TTC549 (cell line): ENCODE results near the gene CTNNAL1.
"Not testable (repeated sequence)": the region's sequence is repeated elsewhere in the genome, so short reads cannot be mapped to it uniquely, and the experiment has no call there.

ENCODE experiments used
- FAIRE-seq: peaks from 2 replicates; lab custom pipeline; 2012; peaks lifted over from hg19 to GRCh38; lab: Jason Lieb, UNC

The CTNNAL1 gene

DNA sequence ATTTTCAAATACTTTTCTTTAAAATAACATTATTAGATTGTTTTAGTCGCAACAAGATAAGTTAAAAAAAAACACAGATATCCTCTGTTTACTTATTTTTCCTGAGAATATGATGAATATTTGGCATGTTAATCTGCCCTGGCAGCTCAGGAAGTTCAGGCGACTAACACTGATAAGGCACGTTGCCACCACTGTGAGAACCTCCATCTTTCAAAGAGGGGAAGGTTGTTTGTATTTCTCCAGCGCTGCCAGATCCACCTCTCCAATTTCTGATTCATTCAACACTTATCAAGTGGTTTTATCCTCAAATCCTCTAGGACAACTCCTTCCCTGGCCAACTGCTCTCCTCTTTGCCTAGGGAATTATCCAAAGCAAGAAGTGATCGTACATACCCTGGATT, 21.8 kb downstream of the CTNNAL1 start:
- no peak for FAIRE-seq

GRCh38 chr9:108983885-108984284, 29.4 kb downstream of the CTNNAL1 start:
- no peak for FAIRE-seq

GRCh38 chr9:108980893-108981292, 32.4 kb downstream of the CTNNAL1 start:
- FAIRE-seq = no peak

- no peak for FAIRE-seq
Measured at GRCh38 chr9:108978205-108978604, 35.1 kb downstream of the CTNNAL1 start.

- FAIRE-seq = no peak
Measured at GRCh38 chr9:108973895-108974294, 39.4 kb downstream of the CTNNAL1 start.

GRCh38 chr9:108972626-108973209, 40.6 kb downstream of the CTNNAL1 start:
- no peak for FAIRE-seq

DNA sequence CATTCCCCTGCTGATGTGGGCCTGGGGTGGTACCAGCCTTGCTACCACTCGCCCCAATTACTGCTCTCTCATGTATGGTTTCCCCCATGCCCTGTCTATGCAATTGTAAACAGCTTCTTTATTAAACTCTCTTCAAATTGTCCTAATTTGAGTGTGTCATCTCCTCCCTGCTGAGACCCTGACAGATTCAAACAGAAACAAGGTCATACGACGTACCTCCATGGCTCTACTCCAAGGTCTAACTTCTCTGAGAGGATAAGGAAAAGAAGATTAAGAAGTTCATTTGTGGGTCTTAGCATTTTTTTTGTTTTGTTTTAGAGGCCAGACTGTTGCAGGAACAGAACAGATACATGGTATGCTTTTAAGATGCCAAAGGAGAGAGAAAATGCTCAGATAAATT, 41.1 kb downstream of the CTNNAL1 start:
- no peak for FAIRE-seq

DNA sequence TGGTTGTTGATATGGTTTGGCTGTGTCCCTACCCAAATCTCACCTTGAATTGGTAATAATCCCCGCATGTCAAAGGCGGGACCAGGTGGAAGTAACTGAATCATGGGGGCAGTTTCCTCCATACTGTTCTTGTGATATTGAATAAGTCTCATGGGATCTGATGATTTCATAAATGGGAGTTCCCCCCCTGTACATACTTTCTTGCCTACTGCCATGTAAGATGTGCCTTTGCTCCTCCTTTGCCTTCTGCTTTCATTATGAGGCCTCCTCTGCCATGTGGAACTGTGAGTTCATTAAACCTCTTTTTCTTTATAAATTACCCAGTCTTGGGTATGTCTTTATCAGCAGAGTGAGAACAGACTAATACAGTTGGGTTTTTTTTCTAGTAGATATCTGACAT, 41.9 kb downstream of the CTNNAL1 start:
- FAIRE-seq = not testable (repeated sequence)

DNA sequence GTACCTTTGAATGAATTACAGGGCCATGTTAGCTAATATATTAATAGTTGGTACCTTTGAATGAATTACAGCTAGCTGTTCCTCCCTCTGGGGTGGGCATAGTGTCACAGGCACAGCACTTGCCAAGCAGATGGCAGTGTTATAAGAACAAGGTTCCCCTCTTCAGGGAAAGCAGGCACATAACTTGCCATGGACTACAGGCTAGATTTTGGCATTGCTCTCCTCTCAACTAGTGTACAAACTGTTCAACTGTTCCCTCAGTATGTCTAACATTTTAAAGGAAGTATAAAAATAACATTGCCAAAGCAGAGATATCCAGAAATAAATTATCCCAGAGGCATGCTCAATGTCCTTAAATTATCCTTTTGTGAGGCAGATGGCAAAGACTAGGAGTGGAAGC, 45.4 kb downstream of the CTNNAL1 start:
- FAIRE-seq = no peak

GRCh38 chr9:108963459-108964143, 49.7 kb downstream of the CTNNAL1 start:
- FAIRE-seq = no peak

DNA sequence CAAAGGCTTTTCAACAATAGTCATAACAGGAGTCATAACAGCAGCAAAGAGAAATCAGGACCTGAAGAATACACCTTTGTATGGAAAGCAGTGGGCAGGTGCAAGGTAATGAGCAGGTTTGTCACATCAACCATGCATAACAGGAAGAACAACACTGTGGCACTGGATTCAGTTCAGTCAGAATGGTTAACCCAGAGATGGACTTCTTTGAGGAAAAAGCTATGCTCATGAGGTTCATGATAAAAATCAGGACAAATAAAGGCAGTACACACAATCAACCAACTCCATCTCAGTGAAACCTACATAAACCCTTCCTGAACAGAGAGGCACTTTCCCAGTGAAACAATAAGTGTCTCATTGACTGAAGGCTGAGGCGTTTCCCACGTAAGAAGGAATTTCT, 52.1 kb downstream of the CTNNAL1 start:
- no peak for FAIRE-seq

GRCh38 chr9:108960331-108960730, 53.0 kb downstream of the CTNNAL1 start:
- FAIRE-seq = no peak

GRCh38 chr9:108956631-108957026, 56.7 kb downstream of the CTNNAL1 start:
- no peak for FAIRE-seq

- FAIRE-seq = no peak
Measured at GRCh38 chr9:108956022-108956630, 57.2 kb downstream of the CTNNAL1 start.

DNA sequence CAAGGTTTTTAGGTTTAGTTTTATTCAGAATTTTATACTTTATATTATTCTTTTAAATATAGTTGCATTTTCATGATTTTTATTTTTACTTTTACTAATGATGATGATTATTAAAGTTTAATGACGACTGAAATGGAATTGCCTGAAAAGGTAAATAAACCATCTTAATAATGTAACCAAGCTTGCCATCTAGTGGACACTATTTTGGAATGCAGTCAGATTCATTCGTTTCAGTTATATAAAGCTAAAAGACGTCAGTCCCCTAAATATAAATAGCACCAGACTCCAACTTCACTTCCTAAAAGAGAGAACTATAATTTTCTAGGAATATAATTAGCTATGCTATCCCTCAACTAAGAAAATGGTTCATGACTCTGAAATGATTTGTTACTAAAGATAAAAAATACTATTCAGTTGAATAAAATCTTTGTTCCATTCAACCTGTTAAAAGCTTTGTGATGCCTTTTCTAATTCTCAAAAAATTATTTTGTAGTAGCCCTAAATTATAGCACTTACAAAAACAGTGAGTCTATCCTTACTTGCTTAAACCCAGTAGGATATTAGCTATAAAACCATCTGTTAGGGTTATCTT, 59.2 kb downstream of the CTNNAL1 start:
- FAIRE-seq = peak; percentile 87

DNA sequence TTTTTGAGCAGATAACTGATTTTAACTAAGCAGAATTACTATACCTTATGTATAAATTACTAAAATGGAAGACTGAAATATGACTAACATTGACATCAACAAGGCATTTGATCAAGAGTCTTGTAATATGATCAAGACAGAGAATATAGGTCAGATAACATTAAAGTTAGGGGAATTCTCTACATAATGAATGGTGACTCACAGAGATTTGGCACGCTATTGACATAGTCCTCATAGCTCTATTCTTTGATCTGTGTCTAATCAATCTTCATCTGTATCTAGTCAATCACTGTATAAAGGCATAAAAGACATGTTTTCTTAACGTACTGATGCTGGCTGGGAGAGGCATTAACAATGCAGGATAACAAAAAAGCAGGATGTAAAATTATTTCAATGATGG, 61.7 kb downstream of the CTNNAL1 start:
- no peak for FAIRE-seq

- no peak for FAIRE-seq
Measured at GRCh38 chr9:108950168-108950567, 63.1 kb downstream of the CTNNAL1 start.

- no peak for FAIRE-seq
Measured at GRCh38 chr9:108939975-108940374, 73.3 kb downstream of the CTNNAL1 start.

- no peak for FAIRE-seq
Measured at GRCh38 chr9:108937561-108938305, 75.6 kb downstream of the CTNNAL1 start.

- no peak for FAIRE-seq
Measured at GRCh38 chr9:108934323-108934893, 78.9 kb downstream of the CTNNAL1 start, which contains the start of gene ABITRAM. Gene ABITRAM, plus strand, starts transcription at chr9:108934400. Its CDS starts 87 bp downstream, at chr9:108934487.

GRCh38 chr9:108933718-108934322, 79.5 kb downstream of the CTNNAL1 start, which contains the start of gene ELP1:
Gene ELP1, minus strand, starts transcription at chr9:108934124. Its CDS starts 2,978 bp downstream, at chr9:108931146.
- FAIRE-seq = no peak
